ENCODE data around the gene DOC2A.

Gene DOC2A

GRCh38 chr16:29963021-29963743 is 47.6 kb downstream of the DOC2A start:
- Histone ChIP-seq H3K36me3 (ENCODE audit: control insufficient read depth, low read length) (peaks cover 3% of the 10 kb centered on the region), H3K4me2 (ENCODE audit: low read length) (peak overlapping the region; percentile 90), H4K20me1 (ENCODE audit: control insufficient read depth, insufficient read depth, low read depth, low read length) (no peaks in the 10 kb centered on the region), H3F3A (ENCODE audit: control insufficient read depth, insufficient read depth) (0 out of 2 replicates have a peak, but pooled peaks cover 2% of the 10 kb centered on the region), H3K27me3 (ENCODE audit: control insufficient read depth, low read length) (no peaks in the 10 kb centered on the region), H3K9me3 (ENCODE audit: control insufficient read depth, insufficient read depth, low read length) (no peaks in the 10 kb centered on the region), H3K4me1 (ENCODE audit: control insufficient read depth, low read length) (peaks cover 18% of the 10 kb centered on the region), H3K27ac (ENCODE audit: low read depth, low read length) (peak overlapping the region; percentile 30; the same call in 1 of the 2 replicates), H3K79me2 (ENCODE audit: control insufficient read depth, low read length) (peaks cover 6% of the 10 kb centered on the region; the same call in 1 of the 2 replicates), H3K9me2 (replicated peaks; ENCODE audit: control insufficient read depth, low read length) (no peaks in the 10 kb centered on the region), H3K4me3 (ENCODE audit: low read length) (peak overlapping the region; percentile 86)
- TF ChIP-seq EZH2phosphoT487 (IDR thresholded peaks at IDR 0.05; ENCODE audit: borderline replicate concordance, low read length) (no peak), CTCF (IDR thresholded peaks at IDR 0.05; ENCODE audit: low read depth, low read length, poor library complexity, severe bottlenecking) (no peak)

GRCh38 chr16:29962344-29962994 is 48.4 kb downstream of the DOC2A start:
- Histone ChIP-seq H3K27ac (ENCODE audit: low read depth, low read length) (peak overlapping the region; percentile 30), H3K9me2 (replicated peaks; ENCODE audit: control insufficient read depth, low read length) (no peaks in the 10 kb centered on the region), H3K9me3 (ENCODE audit: control insufficient read depth, insufficient read depth, low read length) (no peaks in the 10 kb centered on the region), H3K4me1 (ENCODE audit: control insufficient read depth, low read length) (peaks cover 18% of the 10 kb centered on the region), H3K36me3 (ENCODE audit: control insufficient read depth, low read length) (no peaks in the 10 kb centered on the region), H3K27me3 (ENCODE audit: control insufficient read depth, low read length) (no peaks in the 10 kb centered on the region), H3F3A (ENCODE audit: control insufficient read depth, insufficient read depth) (0 out of 2 replicates have a peak, but pooled peaks cover 2% of the 10 kb centered on the region), H4K20me1 (ENCODE audit: control insufficient read depth, insufficient read depth, low read depth, low read length) (no peaks in the 10 kb centered on the region), H3K4me2 (ENCODE audit: low read length) (peak overlapping the region; percentile 90), H3K4me3 (ENCODE audit: low read length) (peak overlapping the region; percentile 86), H3K79me2 (ENCODE audit: control insufficient read depth, low read length) (peaks cover 6% of the 10 kb centered on the region; the same call in 1 of the 2 replicates)
- TF ChIP-seq EZH2phosphoT487 (IDR thresholded peaks at IDR 0.05; ENCODE audit: borderline replicate concordance, low read length) (no peak), CTCF (IDR thresholded peaks at IDR 0.05; ENCODE audit: low read depth, low read length, poor library complexity, severe bottlenecking) (no peak)

DNA sequence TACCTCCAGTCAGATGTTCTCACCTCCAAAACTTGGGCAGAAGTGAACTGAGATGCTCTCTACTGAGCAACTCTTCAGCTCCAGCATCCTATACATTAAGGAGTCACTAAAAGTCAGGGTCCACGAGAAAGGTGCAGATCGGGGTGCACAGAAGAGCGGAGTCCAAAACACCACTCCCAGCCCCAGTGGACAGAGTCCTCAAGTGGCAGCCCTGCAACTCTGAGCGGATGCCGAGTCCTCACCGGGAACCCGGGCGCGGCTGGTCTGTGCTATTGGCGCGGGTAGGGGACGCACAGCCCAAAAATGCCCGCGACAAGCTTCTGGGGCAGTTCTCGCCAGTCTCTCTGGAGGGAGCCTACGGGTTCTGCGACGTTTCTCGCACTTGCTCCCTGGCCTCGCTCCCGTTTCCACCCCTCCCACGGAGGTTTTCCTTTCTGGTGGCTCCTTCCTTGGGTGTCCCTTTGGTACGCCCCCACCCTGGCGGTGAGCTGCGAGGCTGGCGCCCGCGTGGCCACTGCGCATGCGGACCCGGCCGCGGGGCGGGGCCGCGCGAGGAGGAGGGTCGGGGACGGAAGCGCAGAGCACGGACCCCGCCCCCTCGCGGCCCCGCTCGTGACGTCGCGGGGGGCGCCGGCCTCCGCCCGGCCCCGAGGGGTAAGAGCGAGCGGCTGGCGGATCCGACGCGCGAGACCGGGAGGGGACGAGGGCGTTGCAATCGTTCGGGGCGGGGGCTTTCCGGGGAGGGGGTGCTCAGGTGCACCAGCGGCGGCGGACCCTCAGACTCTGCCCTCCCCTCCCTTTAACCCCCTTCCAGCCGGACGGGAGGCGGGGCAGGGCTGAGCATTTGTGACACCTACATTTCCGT is 49.1 kb downstream of the DOC2A start, which contains the start of gene TMEM219:
Gene TMEM219 (plus strand): TSS at position 601 of the 865 bp plus-strand sequence. CDS start 1,065 bp downstream, outside the sequence.
- peaks cover 6% of the 10 kb centered on the region; the same call in 1 of the 2 replicates for H3K79me2 ChIP-seq (ENCODE audit: control insufficient read depth, low read length)
- no peaks in the 10 kb centered on the region for H3K9me3 ChIP-seq (ENCODE audit: control insufficient read depth, insufficient read depth, low read length)
- H3F3A ChIP-seq (ENCODE audit: control insufficient read depth, insufficient read depth): 0 out of 2 replicates have a peak, but pooled peaks cover 2% of the 10 kb centered on the region
- TF ChIP-seq CTCF (IDR thresholded peaks at IDR 0.05; ENCODE audit: low read depth, low read length, poor library complexity, severe bottlenecking) (peak; percentile 31), EZH2phosphoT487 (IDR thresholded peaks at IDR 0.05; ENCODE audit: borderline replicate concordance, low read length) (no peak)
- H3K9me2 ChIP-seq (replicated peaks; ENCODE audit: control insufficient read depth, low read length): no peaks in the 10 kb centered on the region
- H3K4me2 ChIP-seq (ENCODE audit: low read length): peak within 1 kb of the TSS; percentile 90
- H3K27me3 ChIP-seq (ENCODE audit: control insufficient read depth, low read length): no peaks in the 10 kb centered on the region
- no peaks in the 10 kb centered on the region for H4K20me1 ChIP-seq (ENCODE audit: control insufficient read depth, insufficient read depth, low read depth, low read length)
- H3K27ac ChIP-seq (ENCODE audit: low read depth, low read length): peak within 1 kb of the TSS; percentile 44
- no peaks in the 10 kb centered on the region for H3K36me3 ChIP-seq (ENCODE audit: control insufficient read depth, low read length)
- peaks cover 18% of the 10 kb centered on the region for H3K4me1 ChIP-seq (ENCODE audit: control insufficient read depth, low read length)
- H3K4me3 ChIP-seq (ENCODE audit: low read length): peak within 1 kb of the TSS; percentile 86
